CD14-positive monocyte (primary cell): Measurements from ENCODE around the gene MORN1. TPM values are rescaled to one million over a fixed set of nuclear protein-coding genes. Genes with fewer than 3 reads are reported as not detected.

Experiments used
- DNase-seq, 3 donors: peaks; one replicate each; pipeline ENCODE4 v3.0.0-alpha.2; 2011 to 2022
- H2AFZ ChIP-seq: 2 replicates; pipeline ENCODE4 v1.6.0; 2012; ENCODE audit warnings: mild to moderate bottlenecking, low read depth, low read length, inconsistent platforms; ENCODE audit not compliant: insufficient read depth, poor library complexity, severe bottlenecking
- H3K27ac ChIP-seq, 2 donors: 1 replicate in 1 of 2; 2 replicates in 1 of 2; pipeline ENCODE4 v1.5.1; 2012 to 2013; ENCODE audit warnings: low read length in 2 of 2, control low read depth in 1 of 2, inconsistent platforms in 1 of 2, low read depth in 1 of 2, mild to moderate bottlenecking in 1 of 2
- H3K27me3 ChIP-seq, 2 donors: one replicate each; pipeline versions ENCODE4 v1.6.0 to v1.6.1; 2011 to 2013; ENCODE audit warnings: low read length in 2 of 2; ENCODE audit not compliant: control insufficient read depth in 2 of 2, insufficient read depth in 2 of 2
- H3K36me3 ChIP-seq, 2 donors: replicated peaks in 1 of 2; 1 replicate in 1 of 2; 2 replicates in 1 of 2; pipeline versions ENCODE4 v1.5.1 to v1.6.1; 2012 to 2013; ENCODE audit warnings: low read length in 2 of 2, control low read depth in 1 of 2, inconsistent platforms in 1 of 2, mild to moderate bottlenecking in 1 of 2; ENCODE audit not compliant: insufficient read depth in 2 of 2, control insufficient read depth in 1 of 2
- H3K4me1 ChIP-seq, 2 donors: 1 replicate in 1 of 2; 2 replicates in 1 of 2; pipeline versions ENCODE4 v1.5.1 to v1.6.1; 2012 to 2013; ENCODE audit warnings: low read length in 2 of 2, control low read depth in 1 of 2, inconsistent platforms in 1 of 2, mild to moderate bottlenecking in 1 of 2, moderate library complexity in 1 of 2; ENCODE audit not compliant: insufficient read depth in 2 of 2, control insufficient read depth in 1 of 2
- H3K4me2 ChIP-seq: replicated peaks from 2 replicates; pipeline ENCODE3; 2012; ENCODE audit warnings: low read length, moderate library complexity, mild to moderate bottlenecking; ENCODE audit not compliant: poor library complexity, severe bottlenecking; ENCODE audit errors: extremely low read depth
- H3K4me3 ChIP-seq, 3 experiments: fragments of 200-600 bp in 1 of 3; sonication (generic) in 1 of 3; replicated peaks in 1 of 3; 1 replicate in 2 of 3; 2 replicates in 1 of 3; pipeline ENCODE4 v1.5.1; 2011 to 2013; ENCODE audit warnings: low read length in 3 of 3, mild to moderate bottlenecking in 3 of 3, control low read depth in 2 of 3, low read depth in 2 of 3, inconsistent platforms in 1 of 3, moderate library complexity in 1 of 3
- H3K79me2 ChIP-seq: 2 replicates; pipeline ENCODE4 v1.6.0; 2012; ENCODE audit warnings: mild to moderate bottlenecking, control low read depth, inconsistent platforms, low read length, moderate library complexity; ENCODE audit not compliant: insufficient read depth
- H3K9ac ChIP-seq: 2 replicates; pipeline ENCODE4 v1.6.0; 2017; ENCODE audit warnings: low read length, mild to moderate bottlenecking; ENCODE audit not compliant: insufficient read depth, poor library complexity, severe bottlenecking
- H3K9me3 ChIP-seq, 2 donors: replicated peaks in 1 of 2; 1 replicate in 1 of 2; 2 replicates in 1 of 2; pipeline versions ENCODE4 v1.5.1 to v1.6.1; 2012 to 2013; ENCODE audit warnings: low read length in 2 of 2, control low read depth in 1 of 2; ENCODE audit not compliant: control insufficient read depth in 1 of 2, insufficient read depth in 1 of 2
- H4K20me1 ChIP-seq: 2 replicates; pipeline ENCODE4 v1.6.0; 2012; ENCODE audit warnings: mild to moderate bottlenecking, low read length, control low read depth, moderate library complexity; ENCODE audit not compliant: insufficient read depth
- H3K27ac Mint-ChIP-seq, 7 donors: one replicate each; pipeline ENCODE4 v1.8.0; 2020; ENCODE audit warnings: mild to moderate bottlenecking in 7 of 7, mixed read lengths in 7 of 7, moderate library complexity in 6 of 7, inconsistent platforms in 2 of 7
- H3K27me3 Mint-ChIP-seq, 3 donors: one replicate each; pipeline ENCODE4 v1.8.0; 2021 to 2022; ENCODE audit warnings: low read depth in 3 of 3, mild to moderate bottlenecking in 3 of 3, mixed read lengths in 3 of 3, moderate library complexity in 3 of 3, inconsistent platforms in 1 of 3
- H3K36me3 Mint-ChIP-seq, 2 donors: one replicate each; pipeline ENCODE4 v1.8.0; 2020; ENCODE audit warnings: mixed read lengths in 2 of 2, inconsistent platforms in 1 of 2, mild to moderate bottlenecking in 1 of 2
- H3K4me1 Mint-ChIP-seq: one replicate; pipeline ENCODE4 v1.8.0; 2020; ENCODE audit warnings: mild to moderate bottlenecking, mixed read lengths
- H3K4me3 Mint-ChIP-seq, 2 donors: one replicate each; pipeline ENCODE4 v1.8.0; 2020; ENCODE audit warnings: mild to moderate bottlenecking in 2 of 2, mixed read lengths in 2 of 2, moderate library complexity in 1 of 2
- H3K9me3 Mint-ChIP-seq, 7 donors: one replicate each; pipeline ENCODE4 v1.8.0; 2020 to 2022; ENCODE audit warnings: mixed read lengths in 7 of 7, mild to moderate bottlenecking in 6 of 7, moderate library complexity in 6 of 7, inconsistent platforms in 2 of 7
- WGBS: methylation state at CpG from one replicate; pipeline ENCODE4 v1.1.5; 2013; ENCODE audit warnings: missing lambda C conversion rate; ENCODE audit not compliant: insufficient coverage; 5-methylcytosine and 5-hydroxymethylcytosine counted together
- intact Hi-C, 2 donors: fragments of 100-400 bp; cut with micrococcal nuclease; formaldehyde crosslinking; loops; one replicate each; pipeline versions ENCODE4 v1.15.0 to v1.15.1; 2023
- polyA plus RNA-seq, 3 donors: library from polyadenylated mRNA; depleted of rRNA in 1 of 3; unstranded in 2 of 3; stranded (reverse) in 1 of 3; fragments of 300-500 nt in 2 of 3; fragments of >200 nt in 1 of 3; fragmentation: Illumina TruSeq in 2 of 3; gene quantifications; 1 replicate in 2 of 3; 2 replicates in 1 of 3; pipeline ENCODE4 v1.2.3, GENCODE V29; 2012 to 2021
- TF ChIP-seq, protein P1 (sequence below): fragments of 200-600 bp; IDR thresholded peaks from one replicate; pipeline ENCODE4 v1.8.0; 2022; ENCODE audit warnings: antibody characterized with exemption, mild to moderate bottlenecking

Gene MORN1
- polyA plus RNA-seq, 3 donors, result 1.5 to 3.0 (median 1.7) TPM

DNA sequence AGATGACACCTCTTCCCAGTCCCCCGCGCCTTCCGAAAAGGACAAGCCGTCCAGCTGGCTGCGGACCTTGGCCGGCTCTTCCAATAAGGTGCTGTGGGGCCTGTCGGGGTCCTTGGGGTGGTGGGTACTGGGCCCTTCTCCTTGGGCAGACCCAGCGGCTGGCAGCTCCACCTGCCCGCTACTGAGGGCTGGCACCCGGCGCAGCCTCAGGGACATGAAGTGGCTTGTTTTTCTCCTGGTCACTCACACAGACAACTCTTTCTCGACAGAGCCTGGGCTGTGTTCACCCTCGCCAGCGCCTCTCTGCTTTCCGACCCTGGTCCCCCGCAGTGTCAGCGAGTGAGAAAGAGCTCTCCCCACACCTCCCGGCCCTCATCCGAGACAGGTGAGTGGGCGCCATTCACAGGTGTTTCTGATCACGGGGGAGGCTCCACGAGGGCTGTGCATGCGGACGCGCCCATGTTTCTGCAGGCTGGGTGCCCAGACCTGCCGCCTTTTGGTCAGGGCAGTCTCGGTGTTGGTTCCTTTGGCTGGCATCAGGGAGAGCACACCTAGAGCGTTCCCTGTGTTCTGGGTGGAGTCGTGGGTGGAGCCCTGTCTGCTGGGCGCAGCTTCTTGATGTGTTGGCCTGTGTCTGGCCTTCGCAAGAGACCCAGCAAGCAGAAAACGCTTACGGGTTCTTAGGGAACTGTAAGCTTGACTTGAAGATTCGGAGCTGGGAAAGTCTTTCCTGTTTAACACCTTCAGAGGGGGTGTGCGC, 88.2 kb downstream of the MORN1 start:
- H3K36me3 ChIP-seq, result peaks cover 35 to 53% of the 10 kb centered on the region in 2 donors
- peaks cover 79% of the 10 kb centered on the region for H4K20me1 ChIP-seq

DNA sequence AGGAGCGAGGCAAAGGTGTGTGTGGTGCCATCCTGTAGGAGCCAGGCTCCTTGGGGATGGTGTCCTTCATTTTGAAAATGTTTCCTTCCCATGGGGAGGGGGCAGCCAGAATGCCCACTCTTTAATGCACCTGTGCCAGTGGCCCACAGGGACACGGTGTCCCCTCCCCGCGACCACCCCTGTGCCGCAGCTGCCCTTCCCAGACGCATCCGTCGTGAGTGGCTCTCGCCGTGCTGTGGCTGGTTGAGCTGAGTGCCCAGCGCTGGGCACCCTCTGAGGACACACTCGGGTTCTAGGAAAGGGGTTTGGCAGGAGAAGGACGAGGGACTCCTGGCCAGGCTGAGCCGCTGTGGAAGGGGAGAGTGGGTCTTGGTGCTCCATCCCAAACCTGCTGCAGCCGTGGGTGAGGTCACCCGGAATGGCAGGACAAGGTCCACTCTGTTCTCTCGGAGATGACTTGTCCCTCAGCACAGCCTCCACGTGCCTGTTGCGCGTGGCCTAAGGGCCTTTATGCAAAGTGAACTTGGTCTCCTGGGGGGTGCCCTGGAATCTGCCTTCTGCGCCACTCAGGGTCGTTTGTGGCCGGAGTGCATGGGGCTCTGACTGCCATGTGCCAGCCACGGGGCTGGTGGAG, 88.9 kb downstream of the MORN1 start:
- Histone ChIP-seq H2AFZ (no peak overlapping the region), H3K9ac (no peak overlapping the region), H3K27me3 (peaks cover 0 to 8% of the 10 kb centered on the region in 2 donors), H4K20me1 (peaks cover 83% of the 10 kb centered on the region), H3K9me3 (no peaks in the 10 kb centered on the region), H3K79me2 (peaks cover 34% of the 10 kb centered on the region), H3K4me1 (peaks cover 33 to 51% of the 10 kb centered on the region in 2 donors), H3K4me2 (no peak overlapping the region), H3K36me3 (peaks cover 27 to 45% of the 10 kb centered on the region in 2 donors), H3K27ac (no peak overlapping the region), H3K4me3 (no peak overlapping the region)
- no peak for DNase-seq
- H3K4me1 Mint-ChIP-seq, result peaks cover 36% of the 10 kb centered on the region
- intact Hi-C loops, result no loop called here
- peaks cover 0 to 9% (median 0%) of the 10 kb centered on the region in 7 donors for H3K9me3 Mint-ChIP-seq
- peak overlapping the region in 1 of 2 donors; percentile 21 for H3K4me3 Mint-ChIP-seq
- H3K27ac Mint-ChIP-seq, result peak overlapping the region in 2 of 7 donors; percentile 71 to 85
- TF ChIP-seq, protein P1, sequence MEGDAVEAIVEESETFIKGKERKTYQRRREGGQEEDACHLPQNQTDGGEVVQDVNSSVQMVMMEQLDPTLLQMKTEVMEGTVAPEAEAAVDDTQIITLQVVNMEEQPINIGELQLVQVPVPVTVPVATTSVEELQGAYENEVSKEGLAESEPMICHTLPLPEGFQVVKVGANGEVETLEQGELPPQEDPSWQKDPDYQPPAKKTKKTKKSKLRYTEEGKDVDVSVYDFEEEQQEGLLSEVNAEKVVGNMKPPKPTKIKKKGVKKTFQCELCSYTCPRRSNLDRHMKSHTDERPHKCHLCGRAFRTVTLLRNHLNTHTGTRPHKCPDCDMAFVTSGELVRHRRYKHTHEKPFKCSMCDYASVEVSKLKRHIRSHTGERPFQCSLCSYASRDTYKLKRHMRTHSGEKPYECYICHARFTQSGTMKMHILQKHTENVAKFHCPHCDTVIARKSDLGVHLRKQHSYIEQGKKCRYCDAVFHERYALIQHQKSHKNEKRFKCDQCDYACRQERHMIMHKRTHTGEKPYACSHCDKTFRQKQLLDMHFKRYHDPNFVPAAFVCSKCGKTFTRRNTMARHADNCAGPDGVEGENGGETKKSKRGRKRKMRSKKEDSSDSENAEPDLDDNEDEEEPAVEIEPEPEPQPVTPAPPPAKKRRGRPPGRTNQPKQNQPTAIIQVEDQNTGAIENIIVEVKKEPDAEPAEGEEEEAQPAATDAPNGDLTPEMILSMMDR, result no peak
- H3K27me3 Mint-ChIP-seq, result peaks cover 18 to 32% (median 20%) of the 10 kb centered on the region in 3 donors
- WGBS, result 97% methylated on average over 22 of the region's 24 CpGs
- peaks cover 55 to 61% of the 10 kb centered on the region in 2 donors for H3K36me3 Mint-ChIP-seq

More for the DNA sequence above, 88.2 kb downstream of the MORN1 start:
- H2AFZ ChIP-seq, result no peak overlapping the region
- Mint-ChIP-seq H3K27me3 (peaks cover 13 to 26% (median 15%) of the 10 kb centered on the region in 3 donors), H3K9me3 (peaks cover 0 to 9% (median 0%) of the 10 kb centered on the region in 7 donors), H3K4me3 (peak overlapping the region in 1 of 2 donors; percentile 21), H3K36me3 (peaks cover 58 to 61% of the 10 kb centered on the region in 2 donors), H3K4me1 (peaks cover 33% of the 10 kb centered on the region), H3K27ac (peak overlapping the region in 3 of 7 donors; percentile 58 to 85 (median 77))
- WGBS, result 94% methylated on average over 27 of the region's 35 CpGs
- H3K27me3 ChIP-seq, result peaks cover 0 to 2% of the 10 kb centered on the region in 2 donors
- TF ChIP-seq, protein P1, result no peak
- H3K79me2 ChIP-seq, result peaks cover 26% of the 10 kb centered on the region
- intact Hi-C loops, result no loop called here
- H3K9ac ChIP-seq, result no peak overlapping the region
- no peak overlapping the region for H3K27ac ChIP-seq
- no peaks in the 10 kb centered on the region for H3K9me3 ChIP-seq
- H3K4me2 ChIP-seq, result no peak overlapping the region
- peaks cover 33 to 47% of the 10 kb centered on the region in 2 donors for H3K4me1 ChIP-seq
- H3K4me3 ChIP-seq, result no peak overlapping the region
- no peak for DNase-seq
